SK-N-MC (cell line): Measurements from ENCODE around the gene TUBB6.

Source experiments
- EZH2 ChIP-seq: fragments of 200-600 bp; sonication (generic); IDR thresholded peaks from one replicate; pipeline ENCODE4 v1.6.1; 2017; ENCODE audit warnings: antibody characterized with exemption
- POLR2AphosphoS5 ChIP-seq: IDR thresholded peaks from 2 replicates; pipeline ENCODE4 v1.6.1; 2012; ENCODE audit warnings: mild to moderate bottlenecking, low read depth, low read length, borderline replicate concordance

- TF ChIP-seq POLR2AphosphoS5 (no peak), EZH2 (no peak)
Observed at GRCh38 chr18:12264864-12265263, 43.2 kb upstream of the TUBB6 start.
